Pulmonary artery endothelial cell (primary cell): ENCODE measurements around the gene SORBS2. TPM values are rescaled to one million over a fixed set of nuclear protein-coding genes. Genes with fewer than 3 reads are reported as not detected.
"Not testable (repeated sequence)": the region's sequence is repeated elsewhere in the genome, so short reads cannot be mapped to it uniquely, and the experiment has no call there.

Experiments
- DNase-seq: peaks from one replicate; pipeline ENCODE4 v3.0.0-alpha.2; 2011; ENCODE audit warnings: low read depth, low spot score
- total RNA-seq: library from RNA; depleted of rRNA; stranded (reverse); fragments of >200 nt; gene quantifications from 2 replicates; pipeline ENCODE4 v1.2.3, GENCODE V29; 2014

Gene SORBS2, protein sequence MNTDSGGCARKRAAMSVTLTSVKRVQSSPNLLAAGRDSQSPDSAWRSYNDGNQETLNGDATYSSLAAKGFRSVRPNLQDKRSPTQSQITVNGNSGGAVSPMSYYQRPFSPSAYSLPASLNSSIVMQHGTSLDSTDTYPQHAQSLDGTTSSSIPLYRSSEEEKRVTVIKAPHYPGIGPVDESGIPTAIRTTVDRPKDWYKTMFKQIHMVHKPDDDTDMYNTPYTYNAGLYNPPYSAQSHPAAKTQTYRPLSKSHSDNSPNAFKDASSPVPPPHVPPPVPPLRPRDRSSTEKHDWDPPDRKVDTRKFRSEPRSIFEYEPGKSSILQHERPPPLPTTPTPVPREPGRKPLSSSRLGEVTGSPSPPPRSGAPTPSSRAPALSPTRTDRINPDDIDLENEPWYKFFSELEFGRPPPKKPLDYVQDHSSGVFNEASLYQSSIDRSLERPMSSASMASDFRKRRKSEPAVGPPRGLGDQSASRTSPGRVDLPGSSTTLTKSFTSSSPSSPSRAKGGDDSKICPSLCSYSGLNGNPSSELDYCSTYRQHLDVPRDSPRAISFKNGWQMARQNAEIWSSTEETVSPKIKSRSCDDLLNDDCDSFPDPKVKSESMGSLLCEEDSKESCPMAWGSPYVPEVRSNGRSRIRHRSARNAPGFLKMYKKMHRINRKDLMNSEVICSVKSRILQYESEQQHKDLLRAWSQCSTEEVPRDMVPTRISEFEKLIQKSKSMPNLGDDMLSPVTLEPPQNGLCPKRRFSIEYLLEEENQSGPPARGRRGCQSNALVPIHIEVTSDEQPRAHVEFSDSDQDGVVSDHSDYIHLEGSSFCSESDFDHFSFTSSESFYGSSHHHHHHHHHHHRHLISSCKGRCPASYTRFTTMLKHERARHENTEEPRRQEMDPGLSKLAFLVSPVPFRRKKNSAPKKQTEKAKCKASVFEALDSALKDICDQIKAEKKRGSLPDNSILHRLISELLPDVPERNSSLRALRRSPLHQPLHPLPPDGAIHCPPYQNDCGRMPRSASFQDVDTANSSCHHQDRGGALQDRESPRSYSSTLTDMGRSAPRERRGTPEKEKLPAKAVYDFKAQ (N-terminal part only)
- total RNA-seq = 21.6 and 46.2 TPM in 2 replicates

DNA sequence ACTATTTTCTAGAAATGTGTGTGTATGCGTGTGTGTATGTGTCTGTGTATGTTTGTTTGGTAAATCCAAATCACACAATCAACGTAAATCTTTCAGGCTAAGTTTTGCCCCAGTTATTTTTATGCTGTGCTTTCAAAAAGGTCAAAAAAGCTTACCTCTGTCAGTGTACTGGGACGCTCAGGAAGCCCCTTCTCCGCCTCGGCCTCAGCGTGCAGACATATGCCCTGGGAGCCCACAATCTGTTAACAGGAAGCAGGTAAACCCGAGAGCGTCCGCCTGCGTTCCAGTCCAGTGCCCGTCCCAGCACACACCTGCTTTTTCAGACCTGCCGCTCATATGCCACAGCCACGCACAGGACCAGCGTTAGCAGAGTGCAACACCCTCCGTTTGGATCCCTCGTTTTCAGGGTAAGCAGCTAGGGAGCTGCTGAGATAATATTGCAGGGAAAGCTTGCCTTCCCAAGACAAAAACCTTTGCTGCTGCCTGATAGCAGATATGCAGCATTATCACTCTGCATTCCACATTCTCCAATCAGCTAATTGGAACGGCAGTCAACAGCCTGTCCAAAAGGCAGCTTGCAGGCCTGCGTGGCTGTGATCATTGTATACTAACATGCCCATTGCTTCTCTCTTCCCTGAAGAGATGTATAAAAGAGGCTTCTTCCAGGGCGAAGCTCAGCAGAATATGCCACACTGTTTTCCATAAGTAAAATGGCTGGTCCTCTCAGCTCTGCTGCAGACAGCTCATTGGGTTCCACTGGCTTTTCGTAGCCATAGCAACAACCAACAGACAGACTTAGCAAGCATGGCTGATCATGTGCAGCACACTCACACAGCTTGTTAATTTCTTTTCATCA lies at the start of gene SORBS2:
Gene SORBS2 (minus strand): TSS at position 686 of the 856 bp plus-strand sequence. CDS start 121,623 bp downstream, outside the sequence.
- no peak for DNase-seq

DNA sequence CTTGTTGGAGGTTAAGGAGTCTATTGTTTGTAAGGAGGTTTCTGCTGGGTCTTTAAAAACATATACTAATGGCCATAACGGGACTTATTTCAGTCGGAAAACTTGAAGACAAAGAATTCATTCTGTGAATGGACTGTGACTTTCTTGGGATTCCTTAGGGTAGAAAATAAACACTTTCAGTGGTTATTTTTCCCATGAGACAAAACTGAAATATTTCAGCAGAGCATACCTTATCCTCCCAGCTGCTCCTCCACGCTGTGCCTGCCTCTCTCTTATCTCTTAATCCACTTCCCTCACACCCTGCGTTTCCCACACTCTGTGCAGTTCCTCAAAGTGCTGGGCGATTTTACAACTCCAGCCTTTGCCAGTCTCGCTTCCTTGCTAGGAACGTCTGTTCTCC lies 47.1 kb upstream of the SORBS2 start:
- peak; percentile 33 for DNase-seq

DNA sequence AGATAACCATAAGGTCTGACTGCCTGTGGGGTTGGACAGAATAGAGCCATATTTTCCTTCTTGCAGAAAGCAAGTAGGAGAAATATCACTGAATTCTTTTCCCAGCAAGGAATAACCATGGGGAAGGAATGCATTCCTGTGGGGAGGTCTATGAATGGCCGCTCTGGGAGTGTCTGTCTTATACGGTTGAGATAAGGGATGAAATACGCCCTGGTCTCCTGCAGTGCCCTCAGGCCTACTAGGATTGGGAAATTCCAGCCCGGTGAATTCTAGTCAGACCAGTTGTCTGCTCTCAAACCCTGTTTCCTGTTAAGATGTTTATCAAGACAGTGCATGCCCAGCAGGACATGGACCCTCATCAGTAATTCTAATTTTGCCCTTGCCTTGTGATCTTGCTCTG lies 45.6 kb upstream of the SORBS2 start:
- not testable (repeated sequence) for DNase-seq

DNA sequence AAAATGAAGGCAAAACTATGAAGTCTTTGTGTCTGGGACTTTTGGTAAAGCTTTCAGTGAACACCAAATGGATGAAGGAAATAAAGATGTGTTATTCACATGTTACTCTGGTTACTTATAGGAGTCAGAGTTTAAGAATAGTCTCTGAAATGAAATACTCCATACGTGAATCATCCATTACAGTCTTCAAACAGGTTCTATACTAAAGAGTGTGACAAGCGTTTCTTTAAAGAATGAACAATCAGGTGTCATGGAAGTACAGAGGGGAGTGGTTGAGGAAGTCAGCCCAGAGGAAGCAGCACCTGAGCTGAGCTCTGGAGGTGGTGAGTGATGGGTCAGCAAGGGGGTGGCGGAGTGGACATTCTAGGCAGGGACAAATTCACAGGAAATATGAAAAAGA lies 41.8 kb upstream of the SORBS2 start:
- DNase-seq = no peak

DNA sequence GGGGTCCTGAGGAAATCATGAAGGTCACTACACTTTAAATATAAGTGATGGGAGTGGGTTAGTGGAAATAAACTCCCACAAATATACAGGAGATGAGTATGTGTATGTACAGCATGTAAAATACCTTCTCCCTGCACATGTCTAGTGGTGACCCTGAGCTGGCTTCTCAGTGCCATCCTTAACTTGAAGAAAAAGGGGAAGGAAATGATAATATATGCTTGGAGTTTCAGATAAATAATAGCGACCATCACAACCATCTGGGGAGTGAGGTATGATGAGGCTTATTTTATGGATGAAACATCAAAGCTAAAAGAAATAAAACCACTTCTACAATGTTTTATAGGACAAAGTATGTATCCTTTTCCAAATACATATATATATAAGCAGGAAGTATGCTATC lies 41.0 kb upstream of the SORBS2 start:
- DNase-seq = no peak

DNA sequence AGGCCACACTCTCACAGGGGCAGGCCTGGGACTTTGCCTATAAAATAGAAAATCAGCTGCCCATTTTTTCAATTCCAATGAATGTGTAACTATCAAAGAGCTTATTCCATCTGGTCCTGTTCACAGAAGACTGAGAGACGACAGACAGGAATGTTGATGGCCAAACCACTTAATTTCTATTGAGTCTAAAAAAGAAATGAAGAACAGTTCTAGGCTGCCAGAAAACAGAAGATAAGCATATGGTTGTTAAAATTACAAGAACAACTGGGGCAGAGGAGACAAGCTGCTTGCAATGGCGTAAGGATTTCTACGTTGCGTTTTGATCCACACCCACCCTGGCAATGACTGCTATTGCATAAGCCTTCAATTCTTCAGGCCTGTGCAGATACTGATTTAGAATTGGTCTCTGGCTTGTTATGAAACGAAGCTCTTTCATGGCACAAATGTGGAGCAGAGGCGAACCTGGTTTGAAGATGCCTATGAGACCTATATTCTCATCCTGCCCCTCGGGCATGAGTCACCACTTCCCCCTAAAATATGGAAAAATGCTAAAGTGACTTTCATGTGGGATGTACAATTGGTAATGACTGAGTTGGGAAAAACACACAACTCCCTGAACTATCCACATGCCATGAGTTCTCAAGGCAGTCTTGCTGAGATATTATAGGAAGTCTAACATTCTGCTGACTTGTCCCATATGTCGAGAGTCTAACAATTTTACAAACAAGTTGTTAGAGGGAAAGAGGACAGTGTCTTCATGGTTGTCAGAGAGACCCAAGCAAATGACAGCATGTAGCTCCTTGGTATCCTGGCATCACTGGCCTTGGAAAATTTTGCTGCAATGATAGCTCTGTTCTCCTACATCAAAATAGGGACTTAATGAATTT lies 37.9 kb upstream of the SORBS2 start:
- no peak for DNase-seq

DNA sequence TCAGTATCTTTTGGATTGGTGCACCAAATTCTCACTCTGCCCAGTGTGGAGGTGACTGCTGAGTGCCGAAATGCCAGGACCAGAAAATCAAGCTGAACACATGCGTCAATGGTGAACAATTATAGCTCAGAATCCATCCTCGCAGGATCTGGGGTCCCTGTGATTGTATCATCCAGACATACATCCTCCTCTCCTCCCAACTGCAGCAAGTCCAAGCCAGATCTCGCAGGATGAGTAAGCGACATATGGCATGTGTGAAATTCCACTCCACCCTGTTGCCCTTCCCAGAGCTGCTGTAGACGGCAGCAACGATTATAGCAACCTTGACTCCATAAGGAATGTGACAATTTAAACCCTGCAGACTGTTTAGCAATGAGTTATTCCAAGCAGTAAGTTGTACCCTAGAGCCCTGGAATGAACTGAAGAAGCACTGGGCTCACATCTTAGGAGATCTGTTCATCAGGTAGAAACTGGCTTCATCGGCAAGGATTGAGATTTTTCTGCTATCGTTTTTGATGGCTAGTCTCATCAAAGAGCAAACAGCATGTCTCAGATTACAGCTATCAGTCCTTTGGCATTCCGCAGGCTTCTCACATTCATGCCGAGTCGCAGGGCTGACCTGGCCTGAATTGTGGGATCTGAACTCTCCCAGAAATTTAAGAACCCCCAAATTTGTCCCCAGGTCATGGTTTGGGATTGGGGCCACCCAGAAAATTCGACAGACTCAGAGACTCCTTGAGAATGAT lies 35.5 kb upstream of the SORBS2 start:
- no peak for DNase-seq

DNA sequence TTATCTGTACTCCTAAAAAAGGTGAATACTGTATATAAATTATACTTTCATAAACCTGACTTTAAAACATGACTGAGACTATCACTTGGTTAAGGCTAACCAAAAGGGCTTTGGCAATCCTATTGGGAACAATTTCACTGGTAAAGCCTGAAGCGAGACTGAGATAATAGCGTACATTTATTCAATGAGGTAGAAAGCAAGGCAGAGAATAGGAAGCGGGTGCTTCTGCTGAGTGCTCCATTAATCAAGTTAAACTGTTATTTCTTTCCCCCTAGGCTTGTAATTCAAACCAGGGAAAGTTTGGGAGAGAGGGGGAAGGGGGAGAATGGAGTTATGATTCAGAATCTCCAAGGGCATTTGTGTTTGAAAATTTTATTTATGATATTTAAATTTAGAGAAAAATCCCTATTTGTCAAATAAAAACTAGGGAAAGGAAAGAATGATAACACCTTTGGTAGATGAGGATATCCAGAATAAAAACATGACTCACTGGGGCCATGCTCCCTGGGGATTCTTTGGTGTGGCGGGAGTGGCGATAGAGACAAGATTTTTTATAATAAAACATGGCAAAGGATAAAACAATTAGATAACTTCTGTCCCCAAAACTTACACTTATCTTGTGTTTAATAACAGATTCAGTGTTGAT lies 34.6 kb upstream of the SORBS2 start:
- no peak for DNase-seq

DNA sequence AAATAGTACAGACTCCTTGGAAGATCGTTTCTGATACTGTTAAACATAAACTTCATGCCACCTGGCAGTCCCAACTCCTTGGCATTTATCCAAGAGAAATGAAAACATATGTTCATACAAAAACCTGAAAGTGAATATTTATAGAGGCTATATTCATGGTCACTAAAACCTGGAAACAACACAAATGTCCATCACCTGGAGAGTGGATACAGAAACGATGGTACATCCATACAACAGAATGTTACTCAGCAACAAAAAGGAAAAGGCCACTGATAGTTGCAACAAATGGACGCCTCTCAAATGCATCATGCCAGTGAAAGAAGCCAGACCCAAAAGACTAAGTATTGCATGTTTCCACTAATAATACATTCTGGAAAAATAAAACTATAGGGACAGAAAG lies 34.0 kb upstream of the SORBS2 start:
- DNase-seq = no peak

DNA sequence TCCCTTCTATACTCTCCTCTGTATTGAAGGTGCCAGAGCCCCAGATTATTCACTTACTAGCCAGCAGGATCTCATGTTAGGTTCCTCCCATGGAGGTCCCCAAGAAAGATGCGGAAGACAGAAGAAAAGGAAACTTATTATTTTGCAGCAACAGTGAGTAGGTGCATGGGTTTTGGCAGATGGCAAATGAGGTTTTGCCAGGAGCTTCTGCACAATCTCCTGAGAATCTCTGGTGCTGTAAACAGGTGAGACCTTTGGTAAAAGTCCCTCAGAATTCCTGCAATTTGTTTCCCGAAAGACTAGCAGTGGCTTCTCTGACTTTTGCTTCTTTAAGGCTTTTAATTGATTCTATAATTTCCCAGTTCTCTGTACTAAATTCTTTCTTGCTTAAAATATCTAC lies 29.5 kb upstream of the SORBS2 start:
- no peak for DNase-seq

DNA sequence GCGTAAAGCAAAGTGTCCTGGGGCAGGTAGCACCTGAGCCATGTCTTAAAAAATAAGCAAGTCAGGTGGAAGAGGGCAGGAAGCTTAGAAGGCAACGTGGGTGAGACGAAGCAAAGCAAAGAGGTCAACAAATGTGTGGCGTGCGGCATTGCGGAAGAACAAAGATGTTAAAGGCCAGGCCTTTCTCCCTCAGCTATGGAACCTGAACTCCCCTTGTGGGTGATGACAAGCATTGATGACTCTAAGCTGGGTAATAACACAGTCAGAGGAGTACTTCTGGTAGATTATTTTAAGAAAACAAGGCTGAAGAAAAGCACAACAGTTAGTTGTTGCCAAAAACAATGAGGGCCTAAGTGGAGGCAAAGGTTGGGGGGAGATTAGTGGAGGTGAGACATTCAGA lies 29.0 kb upstream of the SORBS2 start:
- DNase-seq = no peak

DNA sequence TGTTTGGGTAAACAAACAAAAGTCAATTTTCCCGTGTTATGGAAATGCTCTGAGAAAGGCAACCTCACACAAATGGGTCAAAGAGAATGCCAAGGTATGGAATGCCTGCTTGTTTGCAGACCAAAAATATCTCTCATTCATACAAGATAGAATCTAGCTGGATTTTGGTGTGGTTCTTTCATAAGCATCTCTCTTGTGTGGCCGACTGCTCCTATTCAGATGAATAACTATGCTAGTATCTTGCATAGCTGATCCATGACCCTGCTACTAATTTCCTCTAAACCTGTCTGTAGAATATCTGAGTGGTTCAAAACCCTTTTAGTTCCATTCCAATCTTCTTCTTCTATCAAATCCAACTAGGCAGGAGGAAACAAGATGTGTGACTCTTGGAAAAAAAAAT lies 28.2 kb upstream of the SORBS2 start:
- no peak for DNase-seq

DNA sequence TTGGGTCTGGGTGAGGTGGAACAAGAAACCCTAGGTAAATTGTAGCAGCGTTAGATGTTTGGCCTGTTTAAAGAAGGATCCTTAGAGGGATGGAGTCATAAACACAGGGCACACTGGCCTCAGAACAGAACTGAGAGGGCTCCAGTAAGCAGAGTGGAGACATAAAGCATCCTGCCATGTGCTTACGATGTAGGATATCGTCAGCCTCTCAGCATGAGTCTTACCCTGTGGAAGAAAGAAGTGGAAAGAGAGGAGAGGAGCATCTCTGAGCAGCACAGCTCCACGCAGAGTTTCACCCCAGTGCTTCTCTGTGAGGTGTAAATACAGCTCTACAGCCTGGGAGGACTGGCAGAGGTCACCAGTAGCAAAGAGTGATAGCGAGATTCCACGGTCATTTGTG lies 27.8 kb upstream of the SORBS2 start:
- no peak for DNase-seq

DNA sequence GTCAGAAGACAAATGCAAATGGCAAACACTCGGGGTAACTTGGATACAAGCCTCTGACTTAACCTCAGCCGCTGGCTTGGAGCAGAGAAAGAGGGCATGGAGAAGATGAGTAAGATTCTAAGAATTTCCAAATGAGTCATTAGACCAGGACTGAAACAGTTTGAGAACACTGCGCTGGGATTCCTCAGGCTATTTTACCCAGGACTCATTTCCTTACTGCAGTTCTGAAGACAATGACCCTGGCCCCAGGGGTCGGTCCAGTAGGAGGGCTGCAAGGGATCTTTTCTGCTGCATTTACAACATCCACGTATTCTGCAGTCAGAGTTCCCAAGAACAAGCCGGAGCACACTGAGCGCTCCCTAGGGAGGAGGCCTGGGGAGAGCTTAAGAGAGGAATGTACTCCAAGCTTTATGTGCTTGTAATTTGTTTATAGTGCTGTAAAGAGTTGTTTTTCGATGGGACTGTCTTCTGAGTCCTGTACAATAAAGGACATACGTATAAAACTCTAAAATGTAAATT lies 27.3 kb upstream of the SORBS2 start:
- DNase-seq = peak; percentile 98

DNA sequence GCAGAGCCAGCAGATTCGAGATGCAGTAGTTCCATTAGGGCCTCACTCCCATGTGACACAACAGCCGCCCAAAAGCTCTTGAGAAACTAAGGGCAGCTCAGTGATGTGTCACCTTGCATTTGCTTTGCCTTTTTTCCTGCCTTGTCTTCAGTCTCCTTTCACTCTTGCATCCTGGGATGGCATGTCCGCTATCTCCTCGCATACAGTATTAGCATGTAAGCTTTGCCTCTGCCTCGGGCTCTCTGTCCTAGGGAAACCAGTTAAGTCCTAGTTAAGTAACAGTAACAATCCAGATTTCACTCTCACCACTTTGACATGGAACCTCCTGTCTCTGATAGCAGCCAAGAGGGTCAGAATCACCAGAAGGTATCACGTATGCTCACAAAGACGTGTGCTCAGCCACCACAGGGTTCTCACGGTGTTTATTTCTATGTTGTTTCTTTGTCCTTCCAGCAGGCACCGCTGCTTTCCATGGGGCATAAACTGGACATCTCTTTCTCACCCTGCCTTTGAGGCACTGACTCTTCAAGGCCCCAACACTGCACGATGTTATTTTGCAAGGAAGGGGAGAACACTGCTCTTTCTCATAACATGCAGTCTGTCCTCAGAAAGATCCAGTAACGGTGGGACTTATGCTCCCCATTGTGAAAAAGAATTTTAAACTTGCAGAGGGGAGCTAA lies 26.7 kb upstream of the SORBS2 start:
- DNase-seq = no peak

DNA sequence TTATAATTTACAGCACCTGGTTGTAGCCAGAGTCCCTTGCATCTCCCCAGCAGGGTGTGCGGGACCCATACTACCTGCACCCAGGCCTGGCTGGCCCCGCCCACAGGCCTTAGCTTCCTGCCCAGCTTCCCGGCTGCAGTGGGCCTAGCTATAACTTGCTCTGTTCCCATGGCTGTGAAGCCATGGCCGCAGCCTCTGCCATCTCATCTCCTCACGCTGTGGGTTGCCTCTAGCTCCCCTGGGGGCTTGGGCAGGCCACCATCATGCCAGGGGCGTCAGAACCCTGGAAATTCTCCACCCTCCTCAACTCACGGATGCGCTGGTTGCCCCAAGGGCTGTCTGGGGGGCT lies 26.1 kb upstream of the SORBS2 start:
- no peak for DNase-seq

DNA sequence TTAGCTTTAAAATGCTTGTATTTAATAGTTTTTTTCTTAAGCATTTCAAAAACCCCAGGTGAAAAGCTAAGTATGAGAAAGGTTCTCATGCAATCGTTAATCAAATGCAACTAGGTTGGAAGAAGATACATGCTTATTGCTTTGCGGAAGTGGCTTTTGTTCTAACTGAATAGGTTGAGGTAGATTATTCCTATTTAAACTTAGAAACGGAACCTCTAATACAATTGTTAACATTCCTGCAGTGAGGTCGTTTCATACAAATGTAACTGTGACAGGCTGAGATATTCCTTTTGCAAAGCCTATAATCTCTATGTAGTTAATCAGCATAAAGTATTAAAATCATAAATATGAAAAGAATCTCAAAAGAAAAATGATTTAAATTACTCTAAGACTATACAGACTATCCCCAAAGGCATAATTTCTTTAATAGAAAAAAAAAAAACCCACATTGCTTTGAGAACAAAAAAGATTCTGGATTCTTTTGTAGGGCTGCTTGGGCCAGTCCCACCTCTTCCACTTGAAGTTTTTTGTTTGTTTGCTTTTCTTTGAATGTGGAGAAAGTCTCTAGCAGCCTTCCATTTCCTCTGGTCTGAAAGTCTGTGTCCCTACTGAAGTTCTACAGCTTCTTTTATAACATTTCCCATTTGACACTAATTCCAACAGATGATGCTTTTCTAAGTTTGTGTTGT lies 25.6 kb upstream of the SORBS2 start:
- DNase-seq = no peak
